Colonic mucosa (tissue), 4 donors: ENCODE data around the gene USP11. TPM values are rescaled to one million over a fixed set of nuclear protein-coding genes. Genes with fewer than 3 reads are reported as not detected.

Source experiments
- DNase-seq: peaks from one replicate; pipeline ENCODE4 v3.0.0-alpha.2; 2020
- H3K27ac ChIP-seq: fragments of 200-600 bp; one replicate; pipeline ENCODE4 v1.8.0; 2021
- H3K27me3 ChIP-seq: fragments of 200-600 bp; one replicate; pipeline ENCODE4 v1.8.0; 2021
- H3K36me3 ChIP-seq: fragments of 200-600 bp; one replicate; pipeline ENCODE4 v1.8.0; 2021
- H3K4me1 ChIP-seq: fragments of 200-600 bp; one replicate; pipeline ENCODE4 v1.8.0; 2021; ENCODE audit warnings: mild to moderate bottlenecking
- H3K4me3 ChIP-seq: fragments of 200-600 bp; one replicate; pipeline ENCODE4 v1.8.0; 2021
- H3K9ac ChIP-seq, 2 donors: one replicate each; pipeline ENCODE4 v1.7.0; 2013; ENCODE audit warnings: control low read depth in 2 of 2, low read depth in 2 of 2, low read length in 2 of 2
- H3K9me3 ChIP-seq: fragments of 200-600 bp; one replicate; pipeline ENCODE4 v1.8.0; 2021
- CTCF ChIP-seq: fragments of 200-600 bp; IDR thresholded peaks from one replicate; pipeline ENCODE4 v1.8.0; 2022; ENCODE audit warnings: antibody characterized with exemption, mild to moderate bottlenecking
- intact Hi-C: fragments of 100-400 bp; cut with DNase I; formaldehyde crosslinking; loops from one replicate; pipeline ENCODE4 v1.14.1; 2022
- total RNA-seq, 2 donors: library from RNA; stranded (reverse); fragmentation: NEBNext Ultra II Directional in 1 of 2; extraction: Animal tissue kit (Norgen Biotek cat#: 25700) in 1 of 2; gene quantifications; one replicate each; pipeline ENCODE4 v1.2.1, GENCODE V29; 2021
- donor health status: healthy.
- donor health status: DM: no; HTN: no; CAD: no.
- donor health status: DM: no; HTN: no; CAD: no.

USP11 gene
- total RNA-seq, 2 donors from 2014 or later: 20.7 to 22.9 TPM

- no peaks in the 10 kb centered on the region for H3K27me3 ChIP-seq
- TF ChIP-seq CTCF: no peak
- H3K4me3 ChIP-seq: no peak overlapping the region
Observed at GRCh38 chrX:47243351-47243750, 10.5 kb downstream of the USP11 start.

DNA sequence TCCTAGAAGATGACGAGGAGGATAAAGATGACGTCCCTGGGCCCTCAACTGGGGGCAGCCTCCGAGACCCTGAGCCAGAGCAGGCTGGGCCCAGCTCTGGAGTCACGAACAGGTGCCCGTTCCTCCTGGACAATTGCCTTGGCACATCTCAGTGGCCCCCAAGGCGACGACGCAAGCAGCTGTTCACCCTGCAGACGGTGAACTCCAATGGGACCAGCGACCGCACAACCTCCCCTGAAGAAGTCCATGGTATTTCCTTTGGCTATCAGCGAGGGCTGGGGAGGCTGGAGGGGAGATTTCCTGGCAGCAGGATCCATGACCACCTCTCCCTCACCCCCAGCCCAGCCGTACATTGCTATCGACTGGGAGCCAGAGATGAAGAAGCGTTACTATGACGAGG, 11.9 kb downstream of the USP11 start:
- intact Hi-C loops: no loop called here
- Histone ChIP-seq H3K27me3 (no peaks in the 10 kb centered on the region), H3K4me3 (no peak overlapping the region), H3K4me1 (no peaks in the 10 kb centered on the region), H3K9me3 (no peaks in the 10 kb centered on the region), H3K36me3 (no peaks in the 10 kb centered on the region), H3K9ac (no peak overlapping the region), H3K27ac (no peak overlapping the region)
- TF ChIP-seq CTCF: no peak
- DNase-seq: no peak

More at GRCh38 chrX:47243351-47243750, 10.5 kb downstream of the USP11 start:
- no peaks in the 10 kb centered on the region for H3K9me3 ChIP-seq
- no peaks in the 10 kb centered on the region for H3K36me3 ChIP-seq
- DNase-seq: no peak
- intact Hi-C loops: no loop called here
- no peak overlapping the region for H3K27ac ChIP-seq
- no peak overlapping the region for H3K9ac ChIP-seq
- no peaks in the 10 kb centered on the region for H3K4me1 ChIP-seq

GRCh38 chrX:47245156-47245555, 12.3 kb downstream of the USP11 start:
- no peaks in the 10 kb centered on the region for H3K27me3 ChIP-seq
- no peaks in the 10 kb centered on the region for H3K36me3 ChIP-seq
- H3K9me3 ChIP-seq: no peaks in the 10 kb centered on the region
- intact Hi-C loops: no loop called here
- H3K4me1 ChIP-seq: no peaks in the 10 kb centered on the region
- H3K9ac ChIP-seq: no peak overlapping the region
- H3K4me3 ChIP-seq: no peak overlapping the region
- no peak overlapping the region for H3K27ac ChIP-seq
- DNase-seq: no peak
- no peak for TF ChIP-seq CTCF

GRCh38 chrX:47247206-47247998, 14.6 kb downstream of the USP11 start:
- no peak overlapping the region for H3K4me3 ChIP-seq
- no peak for DNase-seq
- H3K27me3 ChIP-seq: no peaks in the 10 kb centered on the region
- H3K9ac ChIP-seq: no peak overlapping the region
- intact Hi-C loops: no loop called here
- H3K4me1 ChIP-seq: no peaks in the 10 kb centered on the region
- TF ChIP-seq CTCF: no peak
- no peak overlapping the region for H3K27ac ChIP-seq
- no peaks in the 10 kb centered on the region for H3K9me3 ChIP-seq
- no peaks in the 10 kb centered on the region for H3K36me3 ChIP-seq

- Histone ChIP-seq H3K27me3 (no peaks in the 10 kb centered on the region), H3K4me3 (no peak overlapping the region), H3K27ac (no peak overlapping the region), H3K36me3 (no peaks in the 10 kb centered on the region), H3K4me1 (no peaks in the 10 kb centered on the region), H3K9me3 (no peaks in the 10 kb centered on the region), H3K9ac (no peak overlapping the region)
- intact Hi-C loops: no loop called here
- TF ChIP-seq CTCF: no peak
- DNase-seq: no peak
Observed at GRCh38 chrX:47247999-47248320, 15.2 kb downstream of the USP11 start.
